ENCODE measurements around the gene N4BP2L1. TPM values are rescaled to one million over a fixed set of nuclear protein-coding genes. Genes with fewer than 3 reads are reported as not detected.

Gene N4BP2L1
- total RNA-seq, 2 donors from 2014 or later: 37.8 to 45.9 TPM

DNA sequence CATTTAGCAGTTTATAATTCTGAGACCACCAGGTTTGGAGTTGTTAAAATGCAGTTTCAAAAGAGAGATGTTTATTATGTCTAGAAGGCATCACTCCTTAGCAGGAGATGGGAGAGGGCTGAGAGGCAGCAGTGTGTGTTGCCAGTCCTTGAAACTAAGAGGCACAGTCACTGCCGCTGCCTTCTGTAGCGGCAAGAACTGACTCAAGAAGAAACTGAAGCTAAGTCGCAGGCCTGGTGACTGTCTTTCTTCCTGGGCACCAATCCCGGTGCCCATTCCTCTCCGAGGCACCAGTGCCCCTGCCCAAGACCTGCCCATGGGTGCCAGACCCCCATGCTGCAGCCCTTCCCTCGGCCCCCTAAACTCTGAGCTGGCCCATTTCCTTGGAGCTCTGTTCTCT lies 20.1 kb downstream of the N4BP2L1 start:
- Mint-ChIP-seq H3K27ac (peak overlapping the region; percentile 84), H3K27me3 (no peaks in the 10 kb centered on the region), H3K36me3 (ENCODE audit: low read depth) (peaks cover 5% of the 10 kb centered on the region), H3K4me3 (peak overlapping the region; percentile 84), H3K4me1 (peaks cover 20% of the 10 kb centered on the region)
- no peak for ATAC-seq
- no peaks in the 10 kb centered on the region for H3K9me3 ChIP-seq (ENCODE audit: control insufficient read depth, low read length, poor library complexity, severe bottlenecking)
- DNase-seq: no peak

DNA sequence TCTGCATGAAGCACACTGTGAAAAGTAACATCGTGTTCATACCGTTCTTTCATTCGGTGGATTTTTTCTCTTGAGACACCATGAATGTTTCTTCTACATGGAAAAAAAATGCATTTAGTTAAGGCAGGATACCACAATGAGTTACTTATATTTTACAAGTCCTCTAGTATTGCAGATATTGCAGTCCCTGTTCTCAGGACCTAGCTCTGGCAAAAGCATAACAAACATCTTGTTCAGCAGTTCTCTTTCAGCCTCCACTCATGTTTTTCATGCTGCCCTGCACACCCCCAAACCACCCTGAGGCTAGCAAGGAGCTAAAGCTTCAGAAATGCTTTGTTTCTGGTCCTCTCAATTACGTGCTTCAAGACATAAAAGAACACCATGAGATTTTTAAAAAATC lies 24.8 kb downstream of the N4BP2L1 start:
- H3K4me3 Mint-ChIP-seq: no peak overlapping the region
- DNase-seq (no peak), ATAC-seq (no peak)
- H3K27ac Mint-ChIP-seq: no peak overlapping the region
- H3K4me1 Mint-ChIP-seq: peaks cover 2% of the 10 kb centered on the region
- no peaks in the 10 kb centered on the region for H3K36me3 Mint-ChIP-seq (ENCODE audit: low read depth)
- H3K27me3 Mint-ChIP-seq: no peaks in the 10 kb centered on the region
- no peaks in the 10 kb centered on the region for H3K9me3 ChIP-seq (ENCODE audit: control insufficient read depth, low read length, poor library complexity, severe bottlenecking)

- ATAC-seq (no peak), DNase-seq (no peak)
- no peaks in the 10 kb centered on the region for H3K9me3 ChIP-seq (ENCODE audit: control insufficient read depth, low read length, poor library complexity, severe bottlenecking)
- Mint-ChIP-seq H3K4me3 (no peak overlapping the region), H3K27me3 (no peaks in the 10 kb centered on the region), H3K4me1 (peaks cover 16% of the 10 kb centered on the region), H3K27ac (no peak overlapping the region), H3K36me3 (ENCODE audit: low read depth) (no peaks in the 10 kb centered on the region)
Observed at GRCh38 chr13:32391101-32391619, 36.8 kb downstream of the N4BP2L1 start.

GRCh38 chr13:32390484-32390883 lies 37.4 kb downstream of the N4BP2L1 start:
- no peaks in the 10 kb centered on the region for H3K27me3 Mint-ChIP-seq
- H3K36me3 Mint-ChIP-seq (ENCODE audit: low read depth): no peaks in the 10 kb centered on the region
- DNase-seq: no peak
- no peaks in the 10 kb centered on the region for H3K9me3 ChIP-seq (ENCODE audit: control insufficient read depth, low read length, poor library complexity, severe bottlenecking)
- H3K4me3 Mint-ChIP-seq: no peak overlapping the region
- peaks cover 16% of the 10 kb centered on the region for H3K4me1 Mint-ChIP-seq
- ATAC-seq: no peak
- no peak overlapping the region for H3K27ac Mint-ChIP-seq

GRCh38 chr13:32390048-32390447 lies 37.9 kb downstream of the N4BP2L1 start:
- Mint-ChIP-seq H3K4me1 (peaks cover 16% of the 10 kb centered on the region), H3K27me3 (no peaks in the 10 kb centered on the region), H3K36me3 (ENCODE audit: low read depth) (no peaks in the 10 kb centered on the region), H3K4me3 (no peak overlapping the region), H3K27ac (no peak overlapping the region)
- ATAC-seq: no peak
- no peak for DNase-seq
- no peaks in the 10 kb centered on the region for H3K9me3 ChIP-seq (ENCODE audit: control insufficient read depth, low read length, poor library complexity, severe bottlenecking)

DNA sequence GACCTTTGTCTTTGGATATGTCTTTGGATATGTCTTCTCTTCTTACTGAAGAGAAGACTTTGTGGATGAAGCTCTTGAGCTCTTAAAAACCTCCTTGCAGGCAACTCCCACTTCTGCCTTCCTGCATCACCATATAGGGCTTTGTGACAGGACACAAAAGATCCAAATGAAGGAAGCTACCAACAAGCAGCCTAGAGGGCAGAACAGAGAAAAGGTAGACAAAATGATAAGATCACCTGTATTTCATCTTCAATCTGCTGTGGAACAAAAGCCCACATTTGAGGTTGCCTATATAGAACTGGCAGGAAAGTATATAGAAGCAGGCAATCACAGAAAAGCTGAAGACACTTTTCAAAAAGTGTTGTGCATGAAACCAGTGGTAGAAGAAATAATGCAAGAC lies 42.5 kb downstream of the N4BP2L1 start:
- no peaks in the 10 kb centered on the region for H3K27me3 Mint-ChIP-seq
- no peak overlapping the region for H3K4me3 Mint-ChIP-seq
- DNase-seq: no peak

GRCh38 chr13:32384702-32385101 lies 43.2 kb downstream of the N4BP2L1 start:
- H3K4me3 Mint-ChIP-seq: no peak overlapping the region
- H3K4me1 Mint-ChIP-seq: peaks cover 4% of the 10 kb centered on the region
- DNase-seq (no peak), ATAC-seq (no peak)
- no peaks in the 10 kb centered on the region for H3K27me3 Mint-ChIP-seq
- H3K9me3 ChIP-seq (ENCODE audit: control insufficient read depth, low read length, poor library complexity, severe bottlenecking): no peaks in the 10 kb centered on the region
- no peak overlapping the region for H3K27ac Mint-ChIP-seq
- H3K36me3 Mint-ChIP-seq (ENCODE audit: low read depth): no peaks in the 10 kb centered on the region

More for the DNA sequence above, 42.5 kb downstream of the N4BP2L1 start:
- peaks cover 5% of the 10 kb centered on the region for H3K4me1 Mint-ChIP-seq
- no peak overlapping the region for H3K27ac Mint-ChIP-seq
- no peaks in the 10 kb centered on the region for H3K36me3 Mint-ChIP-seq (ENCODE audit: low read depth)
- no peaks in the 10 kb centered on the region for H3K9me3 ChIP-seq (ENCODE audit: control insufficient read depth, low read length, poor library complexity, severe bottlenecking)
- ATAC-seq: no peak

DNA sequence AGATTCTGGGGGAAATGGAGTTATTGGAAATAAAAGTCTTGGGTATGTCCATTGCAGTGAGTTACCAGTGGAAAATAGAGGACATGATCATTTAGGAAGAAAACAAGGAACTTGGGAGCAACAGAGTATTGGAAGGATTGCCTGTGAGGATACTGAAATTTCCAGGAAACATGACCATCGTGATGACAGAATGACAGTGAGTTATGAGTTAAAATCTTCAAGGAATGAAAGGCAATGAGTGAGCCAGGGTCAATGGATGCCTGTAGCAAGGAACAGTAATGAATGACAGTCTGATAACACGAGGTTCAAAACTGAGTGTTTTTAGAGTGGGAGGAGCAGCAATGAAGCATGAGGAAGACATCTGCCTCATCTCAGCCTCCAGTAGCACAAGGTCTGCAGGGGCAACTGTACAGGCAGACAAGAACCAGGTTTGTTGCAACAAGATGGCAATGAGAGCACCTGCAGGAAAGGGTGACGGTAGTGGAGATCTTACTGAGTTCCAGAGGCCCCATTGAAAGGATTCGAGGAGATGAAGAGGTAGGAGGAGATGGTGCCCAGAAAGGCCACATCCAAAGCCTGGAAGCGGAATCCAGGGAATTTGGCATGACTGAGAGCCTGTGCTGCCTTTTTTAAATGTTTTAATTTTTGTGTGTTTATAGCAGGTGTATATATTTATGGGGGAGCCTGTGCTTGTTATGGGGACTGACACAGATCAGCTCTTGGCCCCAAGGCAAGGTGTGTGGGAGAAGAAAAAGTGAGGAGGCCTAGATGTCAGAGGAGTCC lies 43.9 kb downstream of the N4BP2L1 start:
- no peak overlapping the region for H3K27ac Mint-ChIP-seq
- no peaks in the 10 kb centered on the region for H3K9me3 ChIP-seq (ENCODE audit: control insufficient read depth, low read length, poor library complexity, severe bottlenecking)
- no peak overlapping the region for H3K4me3 Mint-ChIP-seq
- ATAC-seq (no peak), DNase-seq (no peak)
- no peaks in the 10 kb centered on the region for H3K27me3 Mint-ChIP-seq
- no peaks in the 10 kb centered on the region for H3K36me3 Mint-ChIP-seq (ENCODE audit: low read depth)
- H3K4me1 Mint-ChIP-seq: peaks cover 4% of the 10 kb centered on the region

- Mint-ChIP-seq H3K4me1 (no peaks in the 10 kb centered on the region), H3K27ac (no peak overlapping the region), H3K4me3 (no peak overlapping the region), H3K36me3 (ENCODE audit: low read depth) (no peaks in the 10 kb centered on the region), H3K27me3 (no peaks in the 10 kb centered on the region)
- peak; percentile 48 for ATAC-seq
- DNase-seq: no peak
- H3K9me3 ChIP-seq (ENCODE audit: control insufficient read depth, low read length, poor library complexity, severe bottlenecking): no peaks in the 10 kb centered on the region
Observed at GRCh38 chr13:32381539-32381938, 46.4 kb downstream of the N4BP2L1 start.

- H3K27ac Mint-ChIP-seq: no peak overlapping the region
- H3K27me3 Mint-ChIP-seq: no peaks in the 10 kb centered on the region
- H3K9me3 ChIP-seq (ENCODE audit: control insufficient read depth, low read length, poor library complexity, severe bottlenecking): no peaks in the 10 kb centered on the region
- H3K4me3 Mint-ChIP-seq: no peak overlapping the region
- no peak for DNase-seq
- H3K4me1 Mint-ChIP-seq: no peaks in the 10 kb centered on the region
- ATAC-seq: no peak
- peaks cover 4% of the 10 kb centered on the region for H3K36me3 Mint-ChIP-seq (ENCODE audit: low read depth)
Observed at GRCh38 chr13:32378012-32378411, 49.9 kb downstream of the N4BP2L1 start.

GRCh38 chr13:32376642-32377415 lies 51.1 kb downstream of the N4BP2L1 start:
- Mint-ChIP-seq H3K27ac (no peak overlapping the region), H3K4me3 (no peak overlapping the region), H3K4me1 (no peaks in the 10 kb centered on the region), H3K27me3 (no peaks in the 10 kb centered on the region), H3K36me3 (ENCODE audit: low read depth) (peaks cover 4% of the 10 kb centered on the region)
- ATAC-seq: no peak
- no peaks in the 10 kb centered on the region for H3K9me3 ChIP-seq (ENCODE audit: control insufficient read depth, low read length, poor library complexity, severe bottlenecking)
- no peak for DNase-seq

- Mint-ChIP-seq H3K36me3 (ENCODE audit: low read depth) (peaks cover 4% of the 10 kb centered on the region), H3K4me1 (peaks cover 2% of the 10 kb centered on the region), H3K4me3 (no peak overlapping the region), H3K27me3 (no peaks in the 10 kb centered on the region), H3K27ac (no peak overlapping the region)
- no peaks in the 10 kb centered on the region for H3K9me3 ChIP-seq (ENCODE audit: control insufficient read depth, low read length, poor library complexity, severe bottlenecking)
- ATAC-seq (no peak), DNase-seq (no peak)
Observed at GRCh38 chr13:32370805-32371204, 57.1 kb downstream of the N4BP2L1 start.

- Mint-ChIP-seq H3K4me3 (no peak overlapping the region), H3K4me1 (peaks cover 3% of the 10 kb centered on the region), H3K27ac (no peak overlapping the region), H3K27me3 (no peaks in the 10 kb centered on the region), H3K36me3 (ENCODE audit: low read depth) (no peaks in the 10 kb centered on the region)
- no peaks in the 10 kb centered on the region for H3K9me3 ChIP-seq (ENCODE audit: control insufficient read depth, low read length, poor library complexity, severe bottlenecking)
- ATAC-seq: no peak
- DNase-seq: no peak
Observed at GRCh38 chr13:32362574-32362973, 65.4 kb downstream of the N4BP2L1 start.
